ENCODE results near the gene RNF157. TPM values are rescaled to one million over a fixed set of nuclear protein-coding genes. Genes with fewer than 3 reads are reported as not detected.
A peak's percentile ranks its signal among the peaks of the same experiment; 100 is the strongest.
"Not testable (repeated sequence)": the region's sequence is repeated elsewhere in the genome, so short reads cannot be mapped to it uniquely, and the experiment has no call there.

Gene RNF157
- total RNA-seq, 2 experiments from 2014 or later, result 25.4 to 28.0 TPM

- Mint-ChIP-seq H3K27me3 (no peaks in the 10 kb centered on the region), H3K36me3 (peaks cover 22% of the 10 kb centered on the region), H3K4me3 (no peak overlapping the region), H3K27ac (peak overlapping the region; percentile 71), H3K4me1 (ENCODE audit: low read depth) (peaks cover 32% of the 10 kb centered on the region), H3K9me3 (no peaks in the 10 kb centered on the region)
- intact Hi-C loops (cut with micrococcal nuclease), result no loop called here
- no peak for DNase-seq
- POLR2A ChIA-PET, result interaction anchor here (0.9 to 12.3 kb wide), 5 partner anchors 10 to 191 kb away, joined by 4 to 298 read pairs (median 47); partner anchors contain the start of gene SRP68
- CTCF ChIA-PET, result interaction anchor here (1.0 to 3.9 kb wide), 10 partner anchors 10 to 142 kb away, joined by 3 to 15 read pairs (median 8); no protein-coding TSS in a partner anchor
Measured at GRCh38 chr17:76262732-76263344, 22.5 kb upstream of the RNF157 start.

GRCh38 chr17:76261421-76262215, 21.3 kb upstream of the RNF157 start:
- peak overlapping the region; percentile 71 for H3K27ac Mint-ChIP-seq
- no peak overlapping the region for H3K4me3 Mint-ChIP-seq
- CTCF ChIA-PET, result interaction anchor here (0.7 to 3.9 kb wide), 5 partner anchors 15 to 140 kb away, joined by 5 to 11 read pairs (median 8); no protein-coding TSS in a partner anchor
- POLR2A ChIA-PET, result interaction anchor here (0.7 to 4.7 kb wide), 5 partner anchors 8 to 80 kb away, joined by 3 to 47 read pairs (median 4); no protein-coding TSS in a partner anchor
- no peak for DNase-seq
- H3K9me3 Mint-ChIP-seq, result peaks cover 3% of the 10 kb centered on the region
- peaks cover 36% of the 10 kb centered on the region for H3K4me1 Mint-ChIP-seq (ENCODE audit: low read depth)
- H3K27me3 Mint-ChIP-seq, result no peaks in the 10 kb centered on the region
- intact Hi-C loops (cut with micrococcal nuclease), result no loop called here
- peaks cover 10% of the 10 kb centered on the region for H3K36me3 Mint-ChIP-seq

GRCh38 chr17:76260669-76261068, 20.4 kb upstream of the RNF157 start:
- Mint-ChIP-seq H3K27ac (no peak overlapping the region), H3K36me3 (peaks cover 2% of the 10 kb centered on the region), H3K4me1 (ENCODE audit: low read depth) (peaks cover 44% of the 10 kb centered on the region), H3K27me3 (no peaks in the 10 kb centered on the region), H3K4me3 (no peak overlapping the region), H3K9me3 (peaks cover 3% of the 10 kb centered on the region)
- no peak for DNase-seq
- intact Hi-C loops (cut with micrococcal nuclease), result no loop called here
- POLR2A ChIA-PET, result no interaction called here
- CTCF ChIA-PET, result interaction anchor here (1.9 kb wide), 1 partner anchor 19 kb away, joined by 9 read pairs; no protein-coding TSS in a partner anchor

- no peak overlapping the region for H3K27ac Mint-ChIP-seq
- ChIA-PET POLR2A (interaction anchor here (2.1 kb wide), 1 partner anchor 14 kb away, joined by 9 read pairs; no protein-coding TSS in a partner anchor), CTCF (interaction anchor here (1.9 kb wide), 1 partner anchor 19 kb away, joined by 7 read pairs; no protein-coding TSS in a partner anchor)
- intact Hi-C loops (cut with micrococcal nuclease), result no loop called here
- no peak for DNase-seq
- H3K27me3 Mint-ChIP-seq, result no peaks in the 10 kb centered on the region
- no peak overlapping the region for H3K4me3 Mint-ChIP-seq
- H3K9me3 Mint-ChIP-seq, result peaks cover 3% of the 10 kb centered on the region
- H3K4me1 Mint-ChIP-seq (ENCODE audit: low read depth), result peaks cover 48% of the 10 kb centered on the region
- peaks cover 2% of the 10 kb centered on the region for H3K36me3 Mint-ChIP-seq
Measured at GRCh38 chr17:76260220-76260619, 19.9 kb upstream of the RNF157 start.

GRCh38 chr17:76256430-76257050, 16.2 kb upstream of the RNF157 start:
- POLR2A ChIA-PET, result interaction anchor here (0.8 to 3.1 kb wide), 7 partner anchors 9 to 111 kb away, joined by 3 to 26 read pairs (median 5); partner anchors contain the start of gene UBALD2
- not testable (repeated sequence) for H3K36me3 Mint-ChIP-seq, H3K27me3 Mint-ChIP-seq, H3K9me3 Mint-ChIP-seq
- DNase-seq, result peak; percentile 78
- Mint-ChIP-seq H3K27ac (peak overlapping the region; percentile 90), H3K4me3 (peak overlapping the region; percentile 68), H3K4me1 (ENCODE audit: low read depth) (peaks cover 40% of the 10 kb centered on the region)
- intact Hi-C loops (cut with micrococcal nuclease), result loop anchor here (1.0 kb wide), 1 partner anchor 8 kb away; no protein-coding TSS in a partner anchor
- CTCF ChIA-PET, result interaction anchor here (0.6 to 4.9 kb wide), 5 partner anchors 10 to 76 kb away, joined by 3 to 20 read pairs (median 3); no protein-coding TSS in a partner anchor

GRCh38 chr17:76255801-76256429, 15.6 kb upstream of the RNF157 start:
- POLR2A ChIA-PET, result interaction anchor here (0.9 to 3.1 kb wide), 6 partner anchors 9 to 110 kb away, joined by 3 to 26 read pairs (median 6); partner anchors contain the start of gene UBALD2
- peak overlapping the region; percentile 68 for H3K4me3 Mint-ChIP-seq
- H3K27ac Mint-ChIP-seq, result peak overlapping the region; percentile 90

GRCh38 chr17:76254275-76254674, 14.0 kb upstream of the RNF157 start:
- no peak overlapping the region for H3K4me3 Mint-ChIP-seq
- peak overlapping the region; percentile 4 for H3K27ac Mint-ChIP-seq
- H3K4me1 Mint-ChIP-seq (ENCODE audit: low read depth), result peaks cover 42% of the 10 kb centered on the region
- intact Hi-C loops (cut with micrococcal nuclease), result no loop called here
- H3K27me3 Mint-ChIP-seq, result no peaks in the 10 kb centered on the region
- no peak for DNase-seq
- ChIA-PET CTCF (interaction anchor here (4.9 kb wide), 1 partner anchor 25 kb away, joined by 20 read pairs; no protein-coding TSS in a partner anchor), POLR2A (interaction anchor here (1.0 to 4.9 kb wide), 4 partner anchors 8 to 14 kb away, joined by 4 to 24 read pairs (median 4); partner anchors contain the start of gene UBALD2)
- H3K36me3 Mint-ChIP-seq, result no peaks in the 10 kb centered on the region
- peaks cover 3% of the 10 kb centered on the region for H3K9me3 Mint-ChIP-seq

More at GRCh38 chr17:76255801-76256429, 15.6 kb upstream of the RNF157 start:
- CTCF ChIA-PET, result interaction anchor here (0.6 to 4.9 kb wide), 5 partner anchors 9 to 24 kb away, joined by 3 to 20 read pairs (median 3); no protein-coding TSS in a partner anchor
- no peaks in the 10 kb centered on the region for H3K36me3 Mint-ChIP-seq
- intact Hi-C loops (cut with micrococcal nuclease), result loop anchor here (1.0 kb wide), 1 partner anchor 8 kb away; no protein-coding TSS in a partner anchor
- H3K4me1 Mint-ChIP-seq (ENCODE audit: low read depth), result peaks cover 42% of the 10 kb centered on the region
- H3K9me3 Mint-ChIP-seq, result peaks cover 3% of the 10 kb centered on the region
- no peaks in the 10 kb centered on the region for H3K27me3 Mint-ChIP-seq
- peak; percentile 16 for DNase-seq

- H3K9me3 Mint-ChIP-seq, result peaks cover 3% of the 10 kb centered on the region
- peaks cover 42% of the 10 kb centered on the region for H3K4me1 Mint-ChIP-seq (ENCODE audit: low read depth)
- CTCF ChIA-PET, result interaction anchor here (4.9 kb wide), 1 partner anchor 26 kb away, joined by 20 read pairs; no protein-coding TSS in a partner anchor
- no peak overlapping the region for H3K4me3 Mint-ChIP-seq
- no peaks in the 10 kb centered on the region for H3K27me3 Mint-ChIP-seq
- POLR2A ChIA-PET, result interaction anchor here (1.0 to 4.9 kb wide), 4 partner anchors 8 to 15 kb away, joined by 4 to 24 read pairs (median 4); partner anchors contain the start of gene UBALD2
- intact Hi-C loops (cut with micrococcal nuclease), result no loop called here
- H3K27ac Mint-ChIP-seq, result no peak overlapping the region
- no peaks in the 10 kb centered on the region for H3K36me3 Mint-ChIP-seq
- DNase-seq, result no peak
Measured at GRCh38 chr17:76253841-76254240, 13.5 kb upstream of the RNF157 start.

- Mint-ChIP-seq H3K4me3 (peak overlapping the region; percentile 43), H3K27ac (peak overlapping the region; percentile 83), H3K4me1 (ENCODE audit: low read depth) (peaks cover 47% of the 10 kb centered on the region)
- peak; percentile 16 for DNase-seq
- ChIA-PET CTCF (interaction anchor here (4.9 kb wide), 1 partner anchor 27 kb away, joined by 20 read pairs; no protein-coding TSS in a partner anchor), POLR2A (interaction anchor here (0.8 to 4.9 kb wide), 5 partner anchors 8 to 19 kb away, joined by 3 to 24 read pairs (median 4); partner anchors contain the start of gene UBALD2)
- H3K27me3 Mint-ChIP-seq; H3K9me3 Mint-ChIP-seq; intact Hi-C loops (cut with micrococcal nuclease); H3K36me3 Mint-ChIP-seq: not testable (repeated sequence)
Measured at GRCh38 chr17:76252967-76253766, 12.9 kb upstream of the RNF157 start.

Data from activated CD4-positive, alpha-beta memory T cell treated with anti-CD3 and anti-CD28 coated beads for 36 hours (primary cell).